ENCODE measurements around the gene NPIPB6. TPM values are rescaled to one million over a fixed set of nuclear protein-coding genes. Genes with fewer than 3 reads are reported as not detected.

The NPIPB6 gene
- total RNA-seq, 2 donors from 2014 or later, result 1.8 to 3.5 TPM

DNA sequence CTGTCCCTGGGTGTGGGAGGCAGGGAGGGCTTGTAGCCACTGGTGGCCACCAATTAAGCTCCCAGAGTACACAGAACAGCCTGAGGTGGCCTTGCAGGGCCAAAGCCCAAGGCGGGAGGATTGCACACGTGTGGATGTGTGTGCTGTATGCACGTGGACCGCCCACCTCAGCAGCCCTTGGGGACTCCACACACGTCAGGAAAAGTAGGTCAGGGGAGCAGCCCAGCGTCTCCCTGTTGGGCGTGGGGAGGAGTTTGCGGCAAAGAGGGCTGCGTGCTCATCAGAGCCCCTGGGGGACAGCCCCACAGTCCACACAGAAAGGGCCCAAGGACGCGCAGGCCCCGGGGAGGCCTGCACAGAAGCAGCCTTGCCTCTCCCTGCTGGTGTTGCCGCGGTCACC lies 51.4 kb downstream of the NPIPB6 start:
- H3K27ac ChIP-seq (ENCODE audit: low read depth, low read length), result no peak overlapping the region
- H3K4me1 Mint-ChIP-seq, result no peaks in the 10 kb centered on the region
- TF ChIP-seq, protein P1, sequence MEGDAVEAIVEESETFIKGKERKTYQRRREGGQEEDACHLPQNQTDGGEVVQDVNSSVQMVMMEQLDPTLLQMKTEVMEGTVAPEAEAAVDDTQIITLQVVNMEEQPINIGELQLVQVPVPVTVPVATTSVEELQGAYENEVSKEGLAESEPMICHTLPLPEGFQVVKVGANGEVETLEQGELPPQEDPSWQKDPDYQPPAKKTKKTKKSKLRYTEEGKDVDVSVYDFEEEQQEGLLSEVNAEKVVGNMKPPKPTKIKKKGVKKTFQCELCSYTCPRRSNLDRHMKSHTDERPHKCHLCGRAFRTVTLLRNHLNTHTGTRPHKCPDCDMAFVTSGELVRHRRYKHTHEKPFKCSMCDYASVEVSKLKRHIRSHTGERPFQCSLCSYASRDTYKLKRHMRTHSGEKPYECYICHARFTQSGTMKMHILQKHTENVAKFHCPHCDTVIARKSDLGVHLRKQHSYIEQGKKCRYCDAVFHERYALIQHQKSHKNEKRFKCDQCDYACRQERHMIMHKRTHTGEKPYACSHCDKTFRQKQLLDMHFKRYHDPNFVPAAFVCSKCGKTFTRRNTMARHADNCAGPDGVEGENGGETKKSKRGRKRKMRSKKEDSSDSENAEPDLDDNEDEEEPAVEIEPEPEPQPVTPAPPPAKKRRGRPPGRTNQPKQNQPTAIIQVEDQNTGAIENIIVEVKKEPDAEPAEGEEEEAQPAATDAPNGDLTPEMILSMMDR (conservative IDR thresholded peaks at IDR 0.05), result no peak
- peaks cover 49% of the 10 kb centered on the region for H3K36me3 Mint-ChIP-seq (ENCODE audit: low read depth)
- no peak overlapping the region for H3K4me3 Mint-ChIP-seq
- no peak overlapping the region for H3K27ac Mint-ChIP-seq
- H3K9me3 Mint-ChIP-seq, result no peaks in the 10 kb centered on the region
- no peaks in the 10 kb centered on the region for H3K27me3 ChIP-seq (ENCODE audit: control insufficient read depth, insufficient read depth, low read length, poor library complexity, severe bottlenecking)
- peaks cover 14% of the 10 kb centered on the region for H3K36me3 ChIP-seq (ENCODE audit: control insufficient read depth, insufficient read depth, low read length)
- no peaks in the 10 kb centered on the region for H3K9me3 ChIP-seq (ENCODE audit: control insufficient read depth, low read length)
- H3K4me1 ChIP-seq (ENCODE audit: control insufficient read depth, insufficient read depth, low read length), result no peaks in the 10 kb centered on the region
- no peaks in the 10 kb centered on the region for H3K27me3 Mint-ChIP-seq (ENCODE audit: insufficient read depth)
- no peak overlapping the region for H3K9ac ChIP-seq (ENCODE audit: extremely low read depth, low read length, poor library complexity, severe bottlenecking)
- no peak for DNase-seq
- H3K4me3 ChIP-seq (ENCODE audit: low read length), result no peak overlapping the region
- WGBS, 2 experiments (ENCODE audit: insufficient coverage in 1 of 2, insufficient read length in 1 of 2), result 93 to 95% methylated on average over 10 to 14 of the region's 14 CpGs

DNA sequence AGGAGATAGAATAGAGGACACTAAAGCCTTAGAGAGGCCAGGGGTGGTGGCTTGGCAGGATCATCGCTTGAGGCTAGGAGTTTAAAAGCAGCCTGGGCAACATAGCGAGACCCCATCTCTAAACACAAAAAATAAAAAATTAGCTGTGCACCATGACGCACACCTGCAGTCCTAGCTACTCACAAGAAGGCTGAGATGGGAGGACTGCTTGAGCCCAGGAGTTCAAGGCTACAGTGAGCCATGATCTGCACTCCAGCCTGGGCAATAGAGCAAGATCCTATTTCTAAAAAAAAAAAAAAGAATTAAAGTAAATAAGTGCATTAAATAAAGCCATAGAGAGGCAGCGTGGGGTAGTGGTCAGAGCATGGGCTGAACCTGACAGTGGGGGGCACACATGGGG lies 51.9 kb downstream of the NPIPB6 start:
- peaks cover 14% of the 10 kb centered on the region for H3K36me3 ChIP-seq (ENCODE audit: control insufficient read depth, insufficient read depth, low read length)
- Mint-ChIP-seq H3K4me1 (no peaks in the 10 kb centered on the region), H3K4me3 (no peak overlapping the region), H3K27me3 (ENCODE audit: insufficient read depth) (no peaks in the 10 kb centered on the region), H3K9me3 (no peaks in the 10 kb centered on the region), H3K27ac (no peak overlapping the region), H3K36me3 (ENCODE audit: low read depth) (peaks cover 49% of the 10 kb centered on the region)
- no peaks in the 10 kb centered on the region for H3K4me1 ChIP-seq (ENCODE audit: control insufficient read depth, insufficient read depth, low read length)
- no peaks in the 10 kb centered on the region for H3K27me3 ChIP-seq (ENCODE audit: control insufficient read depth, insufficient read depth, low read length, poor library complexity, severe bottlenecking)
- no peak overlapping the region for H3K4me3 ChIP-seq (ENCODE audit: low read length)
- DNase-seq, result no peak
- H3K27ac ChIP-seq (ENCODE audit: low read depth, low read length), result no peak overlapping the region
- TF ChIP-seq, protein P1 (conservative IDR thresholded peaks at IDR 0.05), result no peak
- no peaks in the 10 kb centered on the region for H3K9me3 ChIP-seq (ENCODE audit: control insufficient read depth, low read length)
- WGBS, 2 experiments (ENCODE audit: insufficient coverage in 1 of 2, insufficient read length in 1 of 2), result 94 to 100% methylated on average over 1 to 4 of the region's 4 CpGs
- H3K9ac ChIP-seq (ENCODE audit: extremely low read depth, low read length, poor library complexity, severe bottlenecking), result no peak overlapping the region

DNA sequence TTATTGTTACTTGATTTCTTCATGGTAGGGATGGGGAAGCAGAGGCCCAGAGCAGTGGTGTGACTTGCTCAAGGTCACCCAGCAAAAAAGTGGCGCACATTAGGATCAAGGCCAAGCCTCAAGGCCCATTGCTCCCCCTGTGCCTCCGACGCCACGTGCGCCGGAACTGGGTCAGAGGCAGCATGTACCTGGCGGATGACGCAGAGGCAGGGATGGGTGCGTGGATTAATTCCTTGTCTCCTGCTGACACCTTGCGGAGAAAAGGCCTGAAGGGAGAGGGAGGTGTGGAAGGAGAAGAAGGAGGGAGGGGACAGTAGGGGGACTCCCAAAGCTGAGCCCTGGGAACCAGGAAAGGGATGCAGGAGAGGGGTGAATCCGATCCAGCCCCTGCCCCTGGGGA lies 52.5 kb downstream of the NPIPB6 start:
- H3K9me3 ChIP-seq (ENCODE audit: control insufficient read depth, low read length), result no peaks in the 10 kb centered on the region
- Mint-ChIP-seq H3K4me3 (no peak overlapping the region), H3K4me1 (no peaks in the 10 kb centered on the region), H3K27me3 (ENCODE audit: insufficient read depth) (no peaks in the 10 kb centered on the region), H3K9me3 (no peaks in the 10 kb centered on the region), H3K27ac (no peak overlapping the region), H3K36me3 (ENCODE audit: low read depth) (peaks cover 51% of the 10 kb centered on the region)
- no peak overlapping the region for H3K27ac ChIP-seq (ENCODE audit: low read depth, low read length)
- H3K4me3 ChIP-seq (ENCODE audit: low read length), result no peak overlapping the region
- no peaks in the 10 kb centered on the region for H3K27me3 ChIP-seq (ENCODE audit: control insufficient read depth, insufficient read depth, low read length, poor library complexity, severe bottlenecking)
- DNase-seq, result no peak
- WGBS, 2 experiments (ENCODE audit: insufficient coverage in 1 of 2, insufficient read length in 1 of 2), result 96% methylated on average over 10 to 11 of the region's 11 CpGs
- peaks cover 14% of the 10 kb centered on the region for H3K36me3 ChIP-seq (ENCODE audit: control insufficient read depth, insufficient read depth, low read length)
- TF ChIP-seq, protein P1 (conservative IDR thresholded peaks at IDR 0.05), result no peak
- no peak overlapping the region for H3K9ac ChIP-seq (ENCODE audit: extremely low read depth, low read length, poor library complexity, severe bottlenecking)
- no peaks in the 10 kb centered on the region for H3K4me1 ChIP-seq (ENCODE audit: control insufficient read depth, insufficient read depth, low read length)
